HL-60 (cell line): ENCODE measurements around the gene USP43.

ENCODE experiments used
- POLR2AphosphoS5 ChIP-seq: IDR thresholded peaks from 2 replicates; pipeline ENCODE4 v1.6.1; 2012; ENCODE audit warnings: low read depth
- TF ChIP-seq, protein P1 (sequence below): IDR thresholded peaks from one replicate; pipeline ENCODE4 v1.5.1; 2011; ENCODE audit warnings: low read length, control low read depth, inconsistent platforms; ENCODE audit not compliant: insufficient read depth

DNA sequence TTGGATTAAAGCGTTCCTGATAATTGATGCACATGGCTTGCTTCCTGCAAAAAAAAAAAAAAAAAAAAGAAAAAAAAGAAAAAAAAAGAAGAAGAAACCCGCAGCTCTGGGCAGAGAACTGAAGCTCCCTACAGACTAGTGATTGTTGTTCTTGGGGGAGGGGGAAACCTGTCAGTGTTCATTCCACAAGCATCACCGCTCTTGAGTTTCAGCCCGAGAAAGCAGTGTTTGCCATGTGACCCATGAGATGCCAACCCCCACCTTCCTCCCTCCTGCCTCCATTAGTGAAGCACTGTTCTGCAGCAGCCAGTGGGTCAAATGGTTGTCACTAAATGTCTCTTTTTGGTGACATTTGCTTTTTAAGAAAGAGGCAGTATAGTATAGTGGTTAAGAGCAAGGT lies 1.7 kb downstream of the USP43 start:
- TF ChIP-seq, protein P1, sequence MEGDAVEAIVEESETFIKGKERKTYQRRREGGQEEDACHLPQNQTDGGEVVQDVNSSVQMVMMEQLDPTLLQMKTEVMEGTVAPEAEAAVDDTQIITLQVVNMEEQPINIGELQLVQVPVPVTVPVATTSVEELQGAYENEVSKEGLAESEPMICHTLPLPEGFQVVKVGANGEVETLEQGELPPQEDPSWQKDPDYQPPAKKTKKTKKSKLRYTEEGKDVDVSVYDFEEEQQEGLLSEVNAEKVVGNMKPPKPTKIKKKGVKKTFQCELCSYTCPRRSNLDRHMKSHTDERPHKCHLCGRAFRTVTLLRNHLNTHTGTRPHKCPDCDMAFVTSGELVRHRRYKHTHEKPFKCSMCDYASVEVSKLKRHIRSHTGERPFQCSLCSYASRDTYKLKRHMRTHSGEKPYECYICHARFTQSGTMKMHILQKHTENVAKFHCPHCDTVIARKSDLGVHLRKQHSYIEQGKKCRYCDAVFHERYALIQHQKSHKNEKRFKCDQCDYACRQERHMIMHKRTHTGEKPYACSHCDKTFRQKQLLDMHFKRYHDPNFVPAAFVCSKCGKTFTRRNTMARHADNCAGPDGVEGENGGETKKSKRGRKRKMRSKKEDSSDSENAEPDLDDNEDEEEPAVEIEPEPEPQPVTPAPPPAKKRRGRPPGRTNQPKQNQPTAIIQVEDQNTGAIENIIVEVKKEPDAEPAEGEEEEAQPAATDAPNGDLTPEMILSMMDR, result no peak
- TF ChIP-seq POLR2AphosphoS5, result no peak
